ENCODE data around the gene ADRB2. TPM values are rescaled to one million over a fixed set of nuclear protein-coding genes. Genes with fewer than 3 reads are reported as not detected.

ADRB2 gene
- total RNA-seq, 3 donors from 2014 or later (not counting 1 experiment from before 2014, with no cell fraction given) = 47.1 to 78.9 (median 60.7) TPM

DNA sequence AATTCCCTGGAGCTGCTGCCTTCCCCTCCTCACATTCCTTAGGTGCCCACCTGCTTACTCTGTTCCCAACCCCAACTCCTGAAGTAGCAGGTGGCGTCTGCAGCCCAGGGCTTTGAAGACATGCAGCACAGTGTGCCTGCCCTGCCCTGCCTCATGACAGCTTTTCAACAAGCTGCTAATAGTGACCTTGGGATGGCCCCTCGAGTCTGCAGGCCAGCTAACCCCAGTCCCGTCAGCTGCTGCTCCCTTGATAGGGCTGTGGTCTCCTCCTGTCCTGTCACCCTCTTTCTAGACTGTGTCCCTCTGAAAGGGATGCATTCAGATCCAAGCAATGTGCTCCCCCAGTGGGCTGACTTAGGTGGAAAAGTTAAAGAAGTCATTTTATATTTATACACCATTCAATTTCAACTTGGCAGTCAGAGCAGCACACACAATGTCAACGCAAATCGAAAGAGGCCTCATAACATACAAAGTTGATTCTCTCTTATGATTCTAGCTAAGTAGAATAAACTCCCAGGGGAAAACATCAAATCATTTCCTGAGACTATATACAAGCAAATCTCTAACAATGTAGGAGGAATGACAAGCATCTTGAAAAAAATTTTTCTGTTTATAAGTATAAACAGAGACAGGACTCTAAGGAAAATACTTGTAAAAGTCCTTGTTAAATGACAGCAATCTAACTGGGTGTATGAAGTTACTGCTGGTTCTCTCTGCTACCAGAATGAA, 37.9 kb downstream of the ADRB2 start:
- no peak overlapping the region for H3K4me3 Mint-ChIP-seq
- peaks cover 86 to 90% of the 10 kb centered on the region in 2 donors for H3K4me1 Mint-ChIP-seq
- intact Hi-C loops (cut with micrococcal nuclease) = loop anchor here (5.0 kb wide), 1 partner anchor 37 kb away; the partner anchor contains the start of gene ADRB2
- H3K27me3 ChIP-seq (ENCODE audit: control insufficient read depth, insufficient read depth, low read length) = no peaks in the 10 kb centered on the region
- ATAC-seq (no peak), DNase-seq (no peak)
- peaks cover 7% of the 10 kb centered on the region for H3K36me3 Mint-ChIP-seq
- no peaks in the 10 kb centered on the region for H3K27me3 Mint-ChIP-seq (ENCODE audit: low read depth in 2 of 2)
- no peak overlapping the region for H3K27ac ChIP-seq (ENCODE audit: low read length)
- H3K36me3 ChIP-seq (ENCODE audit: control insufficient read depth, insufficient read depth, low read length) = peaks cover 7% of the 10 kb centered on the region
- H3K4me3 ChIP-seq (ENCODE audit: low read length) = no peak overlapping the region
- H3K9me3 Mint-ChIP-seq = no peaks in the 10 kb centered on the region
- peak overlapping the region; percentile 47 to 97 for H3K27ac Mint-ChIP-seq
- WGBS (ENCODE audit: insufficient coverage) = 74% methylated on average over 5 of the region's 5 CpGs
- H3K4me1 ChIP-seq (ENCODE audit: control insufficient read depth, insufficient read depth, low read length) = peaks cover 36% of the 10 kb centered on the region
- H3K9me3 ChIP-seq (ENCODE audit: control insufficient read depth, insufficient read depth, low read length) = no peaks in the 10 kb centered on the region
- TF ChIP-seq CTCF (IDR thresholded peaks at IDR 0.05) = no peak

DNA sequence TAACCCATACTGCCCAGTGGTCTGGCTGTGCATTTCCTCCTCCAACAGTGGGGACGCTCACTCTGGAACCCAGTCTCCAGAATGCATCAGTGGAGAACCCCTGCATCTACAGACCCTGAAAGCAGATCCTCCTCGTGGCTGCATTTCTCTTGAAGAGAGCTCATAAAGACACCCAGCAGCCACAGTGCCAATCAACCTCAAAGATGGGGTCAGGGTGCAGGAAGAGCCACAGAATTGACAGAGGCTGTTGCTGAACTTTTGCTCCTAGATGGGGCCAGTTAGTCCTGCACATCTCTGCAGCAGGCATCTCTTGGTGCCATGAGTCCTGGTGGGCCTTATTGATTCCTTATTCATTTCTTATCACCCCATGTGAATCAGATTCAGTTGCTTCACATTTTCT, 39.6 kb downstream of the ADRB2 start:
- intact Hi-C loops (cut with micrococcal nuclease) = no loop called here
- 68% methylated on average over 2 of the region's 2 CpGs for WGBS (ENCODE audit: insufficient coverage)
- Mint-ChIP-seq H3K27ac (peak overlapping the region; percentile 1 to 97), H3K9me3 (no peaks in the 10 kb centered on the region), H3K36me3 (peaks cover 7% of the 10 kb centered on the region), H3K4me3 (peak overlapping the region; percentile 33), H3K4me1 (peaks cover 82 to 90% of the 10 kb centered on the region in 2 donors), H3K27me3 (ENCODE audit: low read depth in 2 of 2) (no peaks in the 10 kb centered on the region)
- TF ChIP-seq CTCF (IDR thresholded peaks at IDR 0.05) = no peak
- Histone ChIP-seq H3K36me3 (ENCODE audit: control insufficient read depth, insufficient read depth, low read length) (peaks cover 7% of the 10 kb centered on the region), H3K27me3 (ENCODE audit: control insufficient read depth, insufficient read depth, low read length) (no peaks in the 10 kb centered on the region), H3K4me1 (ENCODE audit: control insufficient read depth, insufficient read depth, low read length) (peaks cover 38% of the 10 kb centered on the region), H3K4me3 (ENCODE audit: low read length) (no peak overlapping the region), H3K9me3 (ENCODE audit: control insufficient read depth, insufficient read depth, low read length) (no peaks in the 10 kb centered on the region), H3K27ac (ENCODE audit: low read length) (no peak overlapping the region)
- ATAC-seq = peak; percentile 60 to 83 (median 74)
- no peak for DNase-seq

DNA sequence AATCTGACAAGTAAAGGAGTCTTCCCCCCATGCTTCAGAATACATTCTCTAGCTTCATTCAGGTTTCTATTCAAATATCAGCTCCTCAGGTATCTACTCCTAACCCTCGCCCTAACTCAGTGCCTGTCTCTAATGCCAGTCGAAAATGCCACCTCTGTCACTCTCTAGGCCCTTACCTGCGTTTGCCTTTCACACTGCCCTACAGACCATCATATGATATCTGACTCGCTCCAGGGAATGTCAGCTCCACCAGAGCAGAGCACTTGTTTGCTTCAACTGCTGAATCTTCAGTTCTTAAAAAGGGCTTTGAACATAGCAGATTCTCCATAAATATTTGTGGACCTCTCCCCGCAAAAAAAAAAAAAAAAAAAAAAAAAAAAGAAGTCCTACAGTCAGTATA, 46.7 kb downstream of the ADRB2 start:
- no peaks in the 10 kb centered on the region for H3K27me3 Mint-ChIP-seq (ENCODE audit: low read depth in 2 of 2)
- H3K27ac Mint-ChIP-seq = peak overlapping the region in 1 of 2 donors; percentile 17
- H3K36me3 Mint-ChIP-seq = no peaks in the 10 kb centered on the region
- Histone ChIP-seq H3K27me3 (ENCODE audit: control insufficient read depth, insufficient read depth, low read length) (no peaks in the 10 kb centered on the region), H3K4me3 (ENCODE audit: low read length) (no peak overlapping the region), H3K27ac (ENCODE audit: low read length) (no peak overlapping the region), H3K9me3 (ENCODE audit: control insufficient read depth, insufficient read depth, low read length) (no peaks in the 10 kb centered on the region), H3K36me3 (ENCODE audit: control insufficient read depth, insufficient read depth, low read length) (peaks cover 9% of the 10 kb centered on the region), H3K4me1 (ENCODE audit: control insufficient read depth, insufficient read depth, low read length) (peaks cover 18% of the 10 kb centered on the region)
- H3K9me3 Mint-ChIP-seq = no peaks in the 10 kb centered on the region
- DNase-seq (no peak), ATAC-seq (no peak)
- WGBS (ENCODE audit: insufficient coverage) = 93% methylated on average over 4 of the region's 5 CpGs
- TF ChIP-seq CTCF (IDR thresholded peaks at IDR 0.05) = no peak
- H3K4me3 Mint-ChIP-seq = no peak overlapping the region
- peaks cover 64 to 68% of the 10 kb centered on the region in 2 donors for H3K4me1 Mint-ChIP-seq
- intact Hi-C loops (cut with micrococcal nuclease) = no loop called here
